K562 (cell line): ENCODE data around the gene SMAD1. TPM values are rescaled to one million over a fixed set of nuclear protein-coding genes. Genes with fewer than 3 reads are reported as not detected.

Experiments
- ATAC-seq: fragments of 200-7000 bp; cut with Tn5 transposase; 3 replicates; pipeline ENCODE4 v1.9.1; 2020; ENCODE audit warnings: moderate library complexity
- BruUV-seq: library from RNA; stranded (reverse); fragments of 400-500 nt; replicated peaks from 2 replicates; lab custom pipeline; 2021; lab: Mats Ljungman, UMichigan
- CTCF ChIA-PET: fragments of 300-600 bp; formaldehyde crosslinking; extraction: SDS; loops from one replicate; lab custom pipeline; 2021; ENCODE audit warnings: low intra/inter-chr PET ratio; lab: Yijun Ruan, JAX
- POLR2A ChIA-PET: fragments of 300-600, 350-650 bp; sonication (Branson Sonifier 250); formaldehyde crosslinking; extraction: SDS; loops from one replicate; lab custom pipeline; 2021; ENCODE audit warnings: antibody characterized with exemption, inconsistent platforms; lab: Yijun Ruan, JAX
- DNase-seq, 4 experiments: peaks; one replicate each; pipeline versions ENCODE4 v3.0.0 to v3.0.0-alpha.2; 2011 to 2018; ENCODE audit warnings: low spot score in 3 of 4, mixed read lengths in 3 of 4; ENCODE audit errors: extremely low read depth in 1 of 4
- FAIRE-seq: peaks from 2 replicates; lab custom pipeline; 2011; peaks lifted over from hg19 to GRCh38; lab: Jason Lieb, UNC
- H2AFZ ChIP-seq: 2 replicates; pipeline ENCODE4 v1.6.0; 2011; ENCODE audit warnings: low read depth, low read length, control low read depth, inconsistent platforms
- H3K27ac ChIP-seq: fragments of 200-600 bp; 3 replicates; pipeline ENCODE4 v1.8.0; 2011; ENCODE audit warnings: low read depth, mild to moderate bottlenecking, control low read depth, inconsistent platforms, low read length, moderate library complexity, mixed read lengths; ENCODE audit errors: extremely low read depth
- H3K27me3 ChIP-seq, 2 experiments: fragments of 300-600 bp in 1 of 2; 2 replicates in 1 of 2; 3 replicates in 1 of 2; pipeline versions ENCODE4 v1.6.0 to v1.8.0; 2011; ENCODE audit warnings: inconsistent platforms in 2 of 2, low read length in 2 of 2, mild to moderate bottlenecking in 1 of 2, mixed read lengths in 1 of 2, moderate library complexity in 1 of 2; ENCODE audit not compliant: control insufficient read depth in 2 of 2, insufficient read depth in 2 of 2
- H3K36me3 ChIP-seq: fragments of 300-600 bp; 3 replicates; pipeline ENCODE4 v1.8.0; 2011; ENCODE audit warnings: mild to moderate bottlenecking, low read length, inconsistent platforms; ENCODE audit not compliant: control insufficient read depth, insufficient read depth
- H3K4me1 ChIP-seq, 2 experiments: fragments of 200-600 bp in 1 of 2; replicated peaks in 1 of 2; 2 replicates in 1 of 2; 3 replicates in 1 of 2; pipeline versions ENCODE4 v1.5.1 to v1.8.0; 2011; ENCODE audit warnings: inconsistent platforms in 2 of 2, low read length in 2 of 2, mild to moderate bottlenecking in 1 of 2, mixed read lengths in 1 of 2, moderate library complexity in 1 of 2; ENCODE audit not compliant: control insufficient read depth in 2 of 2, insufficient read depth in 2 of 2
- H3K4me2 ChIP-seq: 2 replicates; pipeline ENCODE4 v1.6.1; 2011; ENCODE audit warnings: low read length, control low read depth, inconsistent platforms, mixed read lengths; ENCODE audit not compliant: insufficient read depth
- H3K4me3 ChIP-seq: fragments of 200-600 bp; sonication (generic), shearing (Covaris generic); 2 replicates; pipeline ENCODE4 v1.5.1; 2016; ENCODE audit warnings: control low read depth, inconsistent platforms
- H3K79me2 ChIP-seq: fragments of 200-600 bp; 3 replicates; pipeline ENCODE4 v1.8.0; 2011; ENCODE audit warnings: low read length, inconsistent platforms; ENCODE audit not compliant: control insufficient read depth, insufficient read depth
- H3K9ac ChIP-seq, 2 experiments: 2 replicates each; pipeline versions ENCODE4 v1.6.0 to v1.6.1; 2011; ENCODE audit warnings: low read depth in 2 of 2, low read length in 2 of 2, control low read depth in 1 of 2, inconsistent platforms in 1 of 2, mild to moderate bottlenecking in 1 of 2, mixed read lengths in 1 of 2; ENCODE audit not compliant: insufficient read depth in 1 of 2
- H3K9me1 ChIP-seq: one replicate; pipeline ENCODE4 v1.6.0; 2011; ENCODE audit warnings: inconsistent platforms, mild to moderate bottlenecking, low read length, moderate library complexity; ENCODE audit not compliant: control insufficient read depth, insufficient read depth
- H3K9me3 ChIP-seq: replicated peaks from 2 replicates; pipeline ENCODE4 v1.5.1; 2011; ENCODE audit warnings: low read depth, low read length, inconsistent platforms; ENCODE audit not compliant: control insufficient read depth, insufficient read depth
- H4K20me1 ChIP-seq: replicated peaks from 2 replicates; pipeline ENCODE4 v1.6.1; 2011; ENCODE audit warnings: low read length, inconsistent platforms, mixed read lengths; ENCODE audit not compliant: control insufficient read depth, insufficient read depth
- CBFA2T2 ChIP-seq: fragments of 450-650 bp; conservative IDR thresholded peaks from 2 replicates; pipeline ENCODE4 v1.6.1; 2017; ENCODE audit warnings: mild to moderate bottlenecking
- CREB3L1 ChIP-seq: fragments of 450-650 bp; IDR thresholded peaks from 2 replicates; pipeline ENCODE4 v1.6.1; 2014; ENCODE audit warnings: low read depth, mild to moderate bottlenecking, moderate library complexity, borderline replicate concordance
- CXXC5 ChIP-seq: fragments of 250-450 bp; sonication (Bioruptor Pico); IDR thresholded peaks from 2 replicates; pipeline ENCODE4 v1.8.0; 2022; ENCODE audit warnings: inconsistent platforms, mild to moderate bottlenecking, moderate library complexity
- EP400 ChIP-seq: fragments of 450-650 bp; IDR thresholded peaks from 2 replicates; pipeline ENCODE4 v1.6.1; 2017; ENCODE audit warnings: antibody characterized with exemption, mild to moderate bottlenecking, moderate library complexity
- NBN ChIP-seq: fragments of 450-650 bp; IDR thresholded peaks from 2 replicates; pipeline ENCODE4 v1.6.1; 2016; ENCODE audit warnings: low read depth, mild to moderate bottlenecking
- RFX7 ChIP-seq: fragments of 250-450 bp; sonication (Bioruptor Pico); IDR thresholded peaks from 2 replicates; pipeline ENCODE4 v1.5.1; 2021; ENCODE audit warnings: mild to moderate bottlenecking
- THRA ChIP-seq: fragments of 450-650 bp; IDR thresholded peaks from 2 replicates; pipeline ENCODE4 v1.6.1; 2017; ENCODE audit warnings: mild to moderate bottlenecking, moderate library complexity
- ZBTB43 ChIP-seq: sonication (generic); formaldehyde crosslinking; IDR thresholded peaks from 2 replicates; pipeline ENCODE4 v1.8.0; 2023; ENCODE audit warnings: mild to moderate bottlenecking, missing genetic modification reagents
- ZNF146 ChIP-seq: IDR thresholded peaks from one replicate; pipeline ENCODE4 v1.6.1; 2018; ENCODE audit warnings: missing compliant biosample characterization; ENCODE audit not compliant: unreplicated experiment
- ZNF395 ChIP-seq: fragments of 200-800 bp; sonication (Bioruptor generic); IDR thresholded peaks from 2 replicates; pipeline ENCODE4 v1.6.1; 2017; ENCODE audit warnings: missing genetic modification characterization, missing compliant biosample characterization
- ZNF584 ChIP-seq: fragments of 200-800 bp; sonication (Bioruptor generic); IDR thresholded peaks from 2 replicates; pipeline ENCODE4 v1.6.1; 2016; ENCODE audit warnings: low read depth, mild to moderate bottlenecking, missing genetic modification characterization, missing compliant biosample characterization
- WGBS: fragments of 100-300 bp; shearing (Covaris generic); methylation state at CpG from one replicate; pipeline ENCODE4 v1.1.6; 2016; ENCODE audit warnings: low coverage, mixed read lengths; ENCODE audit not compliant: insufficient coverage; ENCODE audit errors: missing lambda C conversion rate; 5-methylcytosine and 5-hydroxymethylcytosine counted together
- in situ Hi-C: fragments of 300-500 bp; cut with MboI; formaldehyde crosslinking; loops from 4 replicates; pipeline ENCODE4 v1.15.0; 2018; ENCODE audit warnings: inconsistent platforms, mixed read lengths
- intact Hi-C: fragments of 100-400 bp; cut with micrococcal nuclease; formaldehyde crosslinking; loops from 2 replicates; pipeline ENCODE4 v1.14.2; 2022
- polyA plus RNA-seq, 8 experiments: library from polyadenylated mRNA; depleted of rRNA in 4 of 8; stranded (reverse) in 5 of 8; unstranded in 3 of 8; fragments of >200 nt; fragmentation: Nextera tagmentation in 2 of 8; fragmentation: Illumina TruSeq in 1 of 8; extraction: Ambion mirVana in 2 of 8; extraction: Trizol in 1 of 8; gene quantifications; 2 replicates each; pipeline versions ENCODE4 v1.2.1 to v1.2.3, GENCODE V29; 2011 to 2014; ENCODE audit warnings: inconsistent platforms in 1 of 8, missing spikeins in 1 of 8
- total RNA-seq, 7 experiments: library from RNA; depleted of rRNA in 6 of 7; stranded (reverse); fragments of >200 nt in 6 of 7; fragmentation: Illumina TruSeq in 2 of 7; extraction: Trizol in 2 of 7; gene quantifications; 2 replicates each; pipeline versions ENCODE4 v1.2.1 to v1.2.3, GENCODE V29; 2011 to 2021; ENCODE audit warnings: low replicate concordance in 1 of 7

Gene SMAD1
- total and polyA plus RNA-seq, 9 of the 15 experiments (the other 6 are each of a cell fraction or from before 2014, with no cell fraction given), result 0.05 to 0.54 (median 0.21) TPM; not detected in 3

GRCh38 chr4:145437466-145437865 lies 44.2 kb upstream of the SMAD1 start:
- intact Hi-C loops, result no loop called here
- Histone ChIP-seq H2AFZ (no peak overlapping the region), H3K36me3 (no peaks in the 10 kb centered on the region), H3K4me2 (no peak overlapping the region), H3K79me2 (no peaks in the 10 kb centered on the region), H3K4me3 (no peak overlapping the region), H3K9me1 (no peaks in the 10 kb centered on the region), H4K20me1 (no peaks in the 10 kb centered on the region), H3K9me3 (no peaks in the 10 kb centered on the region), H3K9ac (no peak overlapping the region), H3K4me1 (no peaks in the 10 kb centered on the region), H3K27me3 (no peaks in the 10 kb centered on the region), H3K27ac (no peak overlapping the region)
- in situ Hi-C loops, result no loop called here
- WGBS, result 0% methylated on average over 2 of the region's 2 CpGs
- no TSS peak for BruUV-seq
- no peak for DNase-seq
- no peak for FAIRE-seq
- ATAC-seq, result no peak
- ChIA-PET POLR2A (no interaction called here), CTCF (no interaction called here)
- no peak for TF ChIP-seq THRA
- TF ChIP-seq EP400, result no peak
- TF ChIP-seq CXXC5, result no peak

GRCh38 chr4:145438298-145438697 lies 43.4 kb upstream of the SMAD1 start:
- in situ Hi-C loops, result no loop called here
- ChIA-PET CTCF (no interaction called here), POLR2A (no interaction called here)
- TF ChIP-seq ZNF146 (CRISPR knock-in tag), result no peak
- no peak for TF ChIP-seq RFX7 (CRISPR knock-in tag)
- TF ChIP-seq CBFA2T2, result no peak
- no peak for TF ChIP-seq NBN
- TF ChIP-seq ZNF584, result no peak
- no peak for TF ChIP-seq ZNF395 (CRISPR knock-in tag)
- no peak for TF ChIP-seq ZBTB43 (CRISPR knock-in tag)
- no peak for TF ChIP-seq CREB3L1

More at GRCh38 chr4:145438298-145438697, 43.4 kb upstream of the SMAD1 start:
- FAIRE-seq, result no peak
- 3% methylated on average over 4 of the region's 4 CpGs for WGBS
- no peak for DNase-seq
- no peaks in the 10 kb centered on the region for H3K9me1 ChIP-seq
- ATAC-seq, result no peak
- BruUV-seq, result no TSS peak
- no peak overlapping the region for H2AFZ ChIP-seq
- H3K4me1 ChIP-seq, result no peaks in the 10 kb centered on the region
- no peaks in the 10 kb centered on the region for H3K79me2 ChIP-seq
- H3K27ac ChIP-seq, result no peak overlapping the region
- H3K4me3 ChIP-seq, result no peak overlapping the region
- H4K20me1 ChIP-seq, result no peaks in the 10 kb centered on the region
- no peak overlapping the region for H3K9ac ChIP-seq
- H3K9me3 ChIP-seq, result no peaks in the 10 kb centered on the region
- no peaks in the 10 kb centered on the region for H3K27me3 ChIP-seq
- H3K4me2 ChIP-seq, result no peak overlapping the region
- H3K36me3 ChIP-seq, result no peaks in the 10 kb centered on the region
- intact Hi-C loops, result no loop called here
